IPS-20b (cell line): Measurements from ENCODE around the gene STARD3NL.
A peak's percentile ranks its signal among the peaks of the same experiment; 100 is the strongest.
"Not testable (repeated sequence)": the region's sequence is repeated elsewhere in the genome, so short reads cannot be mapped to it uniquely, and the experiment has no call there.

Source experiments
- H3K27ac ChIP-seq: one replicate; pipeline ENCODE4 v1.5.1; 2013; ENCODE audit warnings: low read length
- H3K27me3 ChIP-seq: 2 replicates; pipeline ENCODE4 v1.6.1; 2013; ENCODE audit warnings: mild to moderate bottlenecking, low read length, inconsistent platforms; ENCODE audit not compliant: insufficient read depth
- H3K36me3 ChIP-seq: 2 replicates; pipeline ENCODE4 v1.6.1; 2013; ENCODE audit warnings: low read depth, mild to moderate bottlenecking, inconsistent platforms, low read length, moderate library complexity; ENCODE audit not compliant: insufficient read depth
- H3K4me1 ChIP-seq: 2 replicates; pipeline ENCODE4 v1.6.1; 2013; ENCODE audit warnings: mild to moderate bottlenecking, control low read depth, inconsistent platforms, low read length, moderate library complexity; ENCODE audit not compliant: insufficient read depth
- H3K4me3 ChIP-seq: 2 replicates; pipeline ENCODE4 v1.5.1; 2013; ENCODE audit warnings: mild to moderate bottlenecking, low read length, inconsistent platforms
- H3K9ac ChIP-seq: 2 replicates; pipeline ENCODE4 v1.6.1; 2013; ENCODE audit warnings: low read depth, mild to moderate bottlenecking, inconsistent platforms, low read length, moderate library complexity
- H3K9me3 ChIP-seq: 2 replicates; pipeline ENCODE4 v1.6.1; 2013; ENCODE audit warnings: mild to moderate bottlenecking, low read depth, low read length, inconsistent platforms; ENCODE audit not compliant: insufficient read depth

The STARD3NL gene

DNA sequence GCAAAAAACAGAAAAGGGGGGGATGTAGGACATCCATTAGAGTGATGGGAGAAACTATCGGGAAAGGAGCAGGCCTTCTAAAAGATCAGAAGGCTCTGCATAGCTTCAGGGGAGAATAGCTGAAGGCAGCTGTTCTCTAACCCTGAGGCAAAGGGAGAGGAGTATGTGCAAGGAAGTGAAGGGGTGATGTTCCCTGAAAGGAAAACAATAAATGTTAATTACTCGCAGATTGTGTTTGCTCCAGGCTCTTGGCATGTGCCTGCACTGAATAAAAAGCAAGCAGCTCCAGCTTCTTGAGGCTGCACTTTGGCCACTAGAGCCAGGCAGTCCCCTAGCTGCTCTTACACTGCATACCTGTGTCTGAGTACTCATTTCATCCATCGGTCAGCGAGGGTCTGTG, 14.4 kb upstream of the STARD3NL start:
- Histone ChIP-seq H3K27ac (no peak overlapping the region), H3K4me1 (no peaks in the 10 kb centered on the region), H3K27me3 (no peaks in the 10 kb centered on the region), H3K9me3 (no peaks in the 10 kb centered on the region; the same call in none of the 2 replicates), H3K4me3 (no peak overlapping the region), H3K36me3 (no peaks in the 10 kb centered on the region), H3K9ac (no peak overlapping the region)

DNA sequence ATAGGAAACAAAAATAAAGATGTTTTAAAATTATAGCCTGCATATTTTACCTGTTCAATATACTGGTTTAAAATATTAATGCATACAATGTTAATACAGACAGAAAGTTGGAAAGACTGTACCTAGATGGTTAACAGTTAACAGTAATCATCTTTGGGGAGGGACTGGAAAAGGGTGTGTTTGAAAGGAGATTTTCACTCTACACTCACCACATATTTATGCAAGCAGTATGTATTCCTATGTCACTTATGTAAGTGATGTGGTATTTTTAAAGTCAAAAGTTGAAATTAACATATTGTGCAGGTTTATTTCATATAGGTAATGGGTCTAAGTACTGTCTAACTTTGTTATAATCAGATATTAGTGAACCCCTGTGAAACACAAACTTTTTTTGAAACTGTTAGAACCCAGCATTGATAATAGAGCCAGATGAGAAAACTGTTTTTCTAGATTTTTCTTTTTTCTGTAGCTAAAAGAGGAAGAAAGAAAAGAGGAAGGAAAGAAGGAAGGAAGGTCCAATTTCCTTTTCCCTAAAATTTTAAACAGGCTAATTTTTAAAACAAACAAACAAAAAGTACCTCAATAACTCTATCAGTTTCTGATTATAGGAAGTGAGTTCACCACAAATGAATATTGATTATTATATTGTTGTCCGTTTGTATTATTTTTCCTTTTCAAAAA, 9.0 kb upstream of the STARD3NL start:
- Histone ChIP-seq H3K9ac (no peak overlapping the region), H3K9me3 (no peaks in the 10 kb centered on the region; the same call in none of the 2 replicates), H3K4me1 (no peaks in the 10 kb centered on the region), H3K36me3 (no peaks in the 10 kb centered on the region), H3K27ac (no peak overlapping the region), H3K27me3 (no peaks in the 10 kb centered on the region), H3K4me3 (no peak overlapping the region)

DNA sequence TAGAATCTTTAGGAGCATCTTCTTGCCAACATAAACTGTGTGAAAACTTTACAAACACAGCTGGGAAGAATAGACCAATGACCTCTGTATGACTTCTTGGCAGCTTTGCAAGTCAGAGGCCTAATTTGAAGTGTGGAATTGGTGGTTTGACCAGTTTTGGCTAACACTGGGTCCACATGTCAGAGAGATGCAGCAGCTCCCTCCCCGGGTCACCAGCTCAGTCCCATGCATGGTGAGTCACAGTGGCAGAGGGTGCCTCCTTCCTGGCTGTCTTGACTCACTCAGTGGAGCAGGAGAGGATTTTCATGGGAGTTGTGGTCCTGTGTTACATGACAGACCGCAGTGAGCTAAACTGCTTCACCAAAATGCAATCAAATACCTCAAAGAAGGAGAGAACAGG, 8.2 kb upstream of the STARD3NL start:
- H3K36me3 ChIP-seq: no peaks in the 10 kb centered on the region
- no peaks in the 10 kb centered on the region for H3K9me3 ChIP-seq
- H3K27ac ChIP-seq: no peak overlapping the region
- no peak overlapping the region for H3K4me3 ChIP-seq
- H3K27me3 ChIP-seq: no peaks in the 10 kb centered on the region
- H3K4me1 ChIP-seq: no peaks in the 10 kb centered on the region
- H3K9ac ChIP-seq: no peak overlapping the region

DNA sequence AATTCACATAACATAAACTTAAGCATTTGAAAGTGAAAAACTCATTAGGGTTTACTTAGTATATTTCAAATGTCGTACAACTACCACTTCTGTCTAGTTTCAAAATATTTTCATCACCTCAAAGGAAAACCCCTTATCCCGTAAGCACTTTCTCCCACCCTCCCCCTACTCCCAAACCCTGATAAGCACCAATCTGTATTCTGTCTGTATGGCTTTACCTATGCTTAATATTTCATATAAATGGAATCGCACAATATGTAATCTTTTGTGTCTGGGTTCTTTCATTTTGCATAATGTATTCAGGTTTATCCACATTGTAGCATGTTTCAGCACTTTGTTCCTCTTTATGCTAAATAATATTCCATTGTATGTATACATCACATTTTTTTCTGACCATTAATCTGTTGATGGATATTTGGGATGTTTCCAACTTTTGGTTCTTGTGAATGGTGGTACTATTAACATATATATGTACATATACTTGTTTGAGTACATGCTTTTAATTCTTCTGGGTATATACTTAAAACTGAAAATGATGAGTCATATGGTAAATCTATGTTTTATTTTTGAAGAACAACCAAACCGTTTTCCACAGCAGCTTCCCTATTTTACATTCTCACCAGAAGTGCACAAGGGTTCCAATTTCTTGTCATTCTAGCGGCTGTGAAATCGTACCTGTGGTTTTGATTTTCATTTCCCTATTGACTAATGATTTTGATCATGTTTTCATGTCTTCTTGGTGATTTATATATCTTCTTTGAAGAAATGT, 6.2 kb upstream of the STARD3NL start:
- no peak overlapping the region for H3K4me3 ChIP-seq
- H3K36me3 ChIP-seq: no peaks in the 10 kb centered on the region
- H3K27ac ChIP-seq: no peak overlapping the region
- H3K27me3 ChIP-seq: no peaks in the 10 kb centered on the region
- H3K9me3 ChIP-seq: no peaks in the 10 kb centered on the region
- H3K9ac ChIP-seq: no peak overlapping the region
- no peaks in the 10 kb centered on the region for H3K4me1 ChIP-seq

DNA sequence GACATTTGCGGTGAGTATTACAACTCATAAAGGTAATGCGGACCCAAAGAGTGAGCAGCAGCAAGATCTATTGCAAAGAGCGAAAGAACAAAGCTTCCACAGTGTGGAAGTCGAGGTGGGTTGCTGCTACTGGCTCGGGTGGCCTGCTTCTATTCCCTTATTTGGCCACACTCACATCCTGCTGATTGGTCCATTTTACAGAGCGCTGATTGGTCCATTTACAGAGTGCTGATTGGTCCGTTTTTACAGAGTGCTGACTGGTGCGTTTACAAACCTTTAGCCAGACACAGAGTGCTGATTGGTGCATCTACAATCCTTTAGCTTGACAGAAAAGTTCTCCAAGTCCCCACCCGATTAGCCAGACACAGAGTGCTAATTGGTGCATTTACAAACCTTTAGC, 2.5 kb upstream of the STARD3NL start:
- H3K4me3 ChIP-seq, H3K27ac ChIP-seq, H3K9ac ChIP-seq, H3K27me3 ChIP-seq, H3K4me1 ChIP-seq, H3K9me3 ChIP-seq, H3K36me3 ChIP-seq: not testable (repeated sequence)

DNA sequence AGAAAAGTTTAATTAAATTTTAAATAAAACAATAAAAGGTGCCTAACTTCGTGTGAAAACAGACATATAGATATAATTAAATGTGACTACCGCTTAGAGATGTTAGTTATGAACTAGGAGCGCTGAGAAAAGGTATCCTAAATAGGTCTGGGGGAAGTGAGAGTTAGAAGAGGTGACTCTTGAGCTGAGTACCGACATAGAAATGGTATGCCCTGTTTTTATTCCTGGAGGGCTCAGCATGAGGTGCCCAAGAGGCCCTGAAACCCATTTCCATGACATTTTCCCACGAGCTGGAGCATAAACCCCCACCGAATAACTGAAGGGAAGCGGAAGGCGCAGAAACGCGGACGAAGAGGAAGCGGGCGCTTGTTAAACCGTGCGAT, 433 bp upstream of the STARD3NL start:
- no peaks in the 10 kb centered on the region for H3K9me3 ChIP-seq
- peak overlapping the region; percentile 91; the same call in 1 of the 2 replicates for H3K9ac ChIP-seq
- H3K27me3 ChIP-seq: no peaks in the 10 kb centered on the region
- H3K4me1 ChIP-seq: peaks cover 4% of the 10 kb centered on the region; the same call in 1 of the 2 replicates
- peak overlapping the region; percentile 94 for H3K4me3 ChIP-seq
- H3K27ac ChIP-seq: peak overlapping the region; percentile 72
- no peaks in the 10 kb centered on the region for H3K36me3 ChIP-seq

DNA sequence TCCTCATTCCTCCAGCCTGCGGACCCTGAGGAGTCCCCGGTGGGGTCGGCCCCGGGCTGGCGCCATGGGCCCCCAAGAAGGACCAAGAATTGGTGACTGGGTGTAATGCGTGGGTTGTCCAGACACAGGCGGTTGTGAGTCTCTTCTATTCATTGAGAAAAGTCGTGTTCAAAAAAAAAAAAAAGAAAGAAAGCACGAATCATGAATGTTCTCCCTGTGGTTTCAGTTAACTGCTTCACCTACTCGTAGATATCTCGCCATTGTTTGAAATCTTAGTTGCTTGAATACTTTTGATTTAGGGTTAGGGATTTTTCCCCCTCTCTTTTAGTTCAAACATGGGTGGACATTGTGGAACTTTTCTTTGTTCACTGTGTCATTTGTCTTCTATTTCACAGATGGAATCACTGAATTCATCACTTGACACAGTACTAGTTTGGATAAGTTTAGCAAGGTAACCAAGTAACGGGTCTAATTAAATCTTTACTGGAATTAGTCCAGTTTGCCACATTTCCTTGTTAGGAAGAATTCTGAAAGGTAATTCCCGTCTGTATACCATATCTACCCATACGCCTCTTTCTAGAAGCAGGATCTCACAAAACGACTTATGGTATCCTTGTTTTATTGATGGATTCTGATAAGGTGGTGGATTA, 775 bp downstream of the STARD3NL start:
- Histone ChIP-seq H3K9me3 (no peaks in the 10 kb centered on the region), H3K27me3 (no peaks in the 10 kb centered on the region), H3K36me3 (no peaks in the 10 kb centered on the region), H3K4me3 (peak overlapping the region; percentile 94), H3K9ac (peak overlapping the region; percentile 83; the same call in 1 of the 2 replicates), H3K4me1 (peaks cover 4% of the 10 kb centered on the region; the same call in 1 of the 2 replicates), H3K27ac (peak overlapping the region; percentile 75)

DNA sequence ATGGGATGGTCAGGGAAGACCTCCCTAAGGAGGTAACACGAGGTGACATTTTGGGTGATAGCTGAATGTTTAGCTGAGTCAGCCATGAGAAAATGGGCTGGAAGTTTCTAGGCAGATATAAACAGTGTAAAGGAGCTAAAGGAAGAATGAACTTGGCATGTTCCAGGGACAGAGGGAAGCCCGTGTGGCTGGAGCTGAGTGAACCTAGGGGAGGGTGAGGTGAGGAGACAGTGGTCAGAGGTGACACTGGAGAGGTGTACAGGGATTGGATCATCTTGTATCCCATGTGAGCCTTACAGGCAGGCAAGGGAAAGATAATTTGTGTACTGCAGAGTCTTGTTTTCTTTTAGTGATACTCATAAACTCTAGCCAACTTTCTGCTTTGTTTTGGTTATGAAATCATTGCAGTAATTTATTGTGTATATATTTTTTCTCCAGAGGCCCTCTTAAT, 1.8 kb downstream of the STARD3NL start:
- Histone ChIP-seq H3K4me3 (peak overlapping the region; percentile 94; the same call in 1 of the 2 replicates), H3K4me1 (peaks cover 4% of the 10 kb centered on the region; the same call in 1 of the 2 replicates), H3K36me3 (no peaks in the 10 kb centered on the region), H3K9me3 (no peaks in the 10 kb centered on the region), H3K27me3 (no peaks in the 10 kb centered on the region), H3K27ac (no peak overlapping the region), H3K9ac (0 out of 2 replicates have a peak overlapping the region, but pooled peaks have one; percentile 83)

DNA sequence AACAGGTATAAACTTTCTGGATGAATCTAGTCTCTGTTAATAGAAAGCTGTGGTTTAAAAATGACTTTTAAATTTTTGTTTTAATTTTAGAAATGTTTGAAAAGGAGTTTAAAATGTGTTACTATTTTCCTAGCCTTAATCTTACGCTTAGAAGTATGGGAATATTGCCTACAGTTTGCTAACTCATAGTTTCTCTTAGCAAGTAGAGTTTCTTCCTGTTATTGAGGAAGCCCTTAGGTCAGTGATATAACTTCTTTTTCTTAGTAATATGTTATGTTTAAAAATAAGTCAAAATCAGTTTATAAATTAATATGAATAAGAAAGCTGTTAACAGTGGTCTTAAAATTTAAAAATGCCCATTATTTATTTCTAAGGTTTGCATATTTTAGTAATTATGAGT, 3.1 kb downstream of the STARD3NL start:
- no peaks in the 10 kb centered on the region for H3K9me3 ChIP-seq
- H3K4me1 ChIP-seq: peaks cover 8% of the 10 kb centered on the region; the same call in 1 of the 2 replicates
- no peaks in the 10 kb centered on the region for H3K27me3 ChIP-seq
- H3K9ac ChIP-seq: no peak overlapping the region
- no peak overlapping the region for H3K27ac ChIP-seq
- no peak overlapping the region for H3K4me3 ChIP-seq
- H3K36me3 ChIP-seq: no peaks in the 10 kb centered on the region

DNA sequence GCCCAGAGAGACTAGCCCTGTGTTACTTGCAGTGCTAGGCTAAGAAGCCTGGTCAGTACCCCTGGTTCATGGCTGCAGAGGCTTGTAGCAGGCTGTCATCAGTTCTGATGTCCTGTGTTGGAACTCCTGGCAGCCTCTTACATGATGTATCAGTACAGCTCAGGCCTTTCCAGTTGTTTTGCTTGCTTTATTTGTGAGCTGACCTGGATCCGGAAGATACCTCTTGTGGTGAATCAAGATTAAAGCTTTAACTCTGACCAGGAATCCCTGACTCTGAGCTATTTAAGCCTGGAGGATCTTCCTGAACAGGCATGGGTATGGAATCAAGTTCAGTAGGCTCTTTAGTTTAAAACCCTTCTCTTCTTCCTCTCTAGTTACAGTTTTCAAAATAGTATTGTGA, 4.4 kb downstream of the STARD3NL start:
- Histone ChIP-seq H3K27ac (no peak overlapping the region), H3K4me1 (peaks cover 17% of the 10 kb centered on the region), H3K9ac (no peak overlapping the region), H3K27me3 (no peaks in the 10 kb centered on the region), H3K9me3 (no peaks in the 10 kb centered on the region), H3K4me3 (no peak overlapping the region), H3K36me3 (no peaks in the 10 kb centered on the region)

DNA sequence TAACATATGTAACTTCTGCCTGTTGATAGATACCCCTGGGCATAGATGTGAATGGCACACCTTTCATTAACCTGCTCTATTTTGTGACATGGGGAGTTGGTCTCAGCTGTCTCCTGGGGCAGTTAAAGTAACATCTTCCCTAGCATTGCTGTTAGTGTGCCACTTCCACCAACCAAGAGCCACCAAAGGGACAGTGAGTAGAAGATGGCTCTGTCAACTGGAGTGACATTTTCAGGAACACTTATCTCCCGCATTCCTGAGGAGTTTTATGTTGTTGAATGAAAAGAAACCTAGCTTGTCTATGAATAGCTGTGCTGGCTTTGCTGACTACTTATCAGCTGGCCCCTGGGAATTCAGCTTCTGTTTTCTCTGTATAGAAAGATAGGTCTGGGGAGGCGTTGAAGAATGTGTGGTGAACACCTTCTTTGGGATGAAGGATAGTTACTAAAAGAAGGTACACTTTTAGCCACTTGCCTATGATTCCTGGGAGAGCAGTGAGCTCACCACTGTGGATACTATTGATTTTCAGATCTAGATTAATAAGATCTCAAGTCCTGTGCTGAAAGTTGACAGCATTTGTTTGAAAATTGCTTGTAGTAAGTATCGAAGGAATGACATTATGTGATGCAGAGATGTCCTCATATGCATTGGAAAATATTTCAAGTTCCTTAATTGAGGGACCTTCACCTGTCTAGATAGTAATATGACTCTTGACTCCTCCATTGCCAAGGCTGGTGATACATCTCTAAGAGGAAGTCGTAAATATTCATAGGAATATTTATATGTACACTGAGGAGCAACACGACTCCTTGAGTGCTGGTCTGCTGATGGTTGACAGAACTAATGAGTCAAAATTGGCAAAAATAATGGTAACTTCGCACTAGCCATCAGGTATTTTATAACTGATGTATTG, 7.6 kb downstream of the STARD3NL start:
- Histone ChIP-seq H3K4me3 (no peak overlapping the region), H3K36me3 (no peaks in the 10 kb centered on the region), H3K9me3 (no peaks in the 10 kb centered on the region), H3K4me1 (peaks cover 43% of the 10 kb centered on the region), H3K27me3 (no peaks in the 10 kb centered on the region), H3K27ac (no peak overlapping the region), H3K9ac (no peak overlapping the region)
